HepG2 (cell line): ENCODE data around the gene PET117. TPM values are rescaled to one million over a fixed set of nuclear protein-coding genes. Genes with fewer than 3 reads are reported as not detected.

Source experiments
- CC2D1A ChIP-seq: sonication (generic); formaldehyde crosslinking; IDR thresholded peaks from 2 replicates; pipeline ENCODE4 v1.8.1; 2023; ENCODE audit warnings: mild to moderate bottlenecking, missing genetic modification reagents
- HDAC1 ChIP-seq: sonication (generic); formaldehyde crosslinking; IDR thresholded peaks from 2 replicates; pipeline ENCODE4 v1.5.1; 2020; ENCODE audit warnings: mild to moderate bottlenecking, missing genetic modification reagents
- MAFF ChIP-seq: IDR thresholded peaks from 2 replicates; pipeline ENCODE4 v1.6.1; 2011; ENCODE audit warnings: low read depth, low read length, improper control_type of control experiment
- MIXL1 ChIP-seq: IDR thresholded peaks from 2 replicates; pipeline ENCODE4 v1.6.1; 2016
- NR2F1 ChIP-seq, 2 experiments: fragments of 450-650 bp in 1 of 2; formaldehyde crosslinking in 1 of 2; IDR thresholded peaks; 2 replicates each; pipeline versions ENCODE4 v1.5.0 to v1.6.1; 2016 to 2020; ENCODE audit warnings: mild to moderate bottlenecking in 1 of 2, missing compliant biosample characterization in 1 of 2, missing genetic modification reagents in 1 of 2, moderate library complexity in 1 of 2
- PHF5A ChIP-seq: IDR thresholded peaks from one replicate; pipeline ENCODE4 v1.6.1; 2018; ENCODE audit warnings: low read depth, missing genetic modification reagents; ENCODE audit not compliant: unreplicated experiment
- RBM39 ChIP-seq: fragments of 200-400 bp; formaldehyde crosslinking; IDR thresholded peaks from one replicate; pipeline ENCODE4 v1.6.1; 2018; ENCODE audit warnings: antibody characterized with exemption, mild to moderate bottlenecking, low read depth, low read length; ENCODE audit not compliant: poor library complexity, severe bottlenecking
- REPIN1 ChIP-seq: sonication (generic); formaldehyde crosslinking; IDR thresholded peaks from 2 replicates; pipeline ENCODE4 v1.8.0; 2022; ENCODE audit warnings: missing genetic modification reagents, low read depth, mild to moderate bottlenecking, borderline replicate concordance
- SOX6 ChIP-seq, 2 experiments: fragments of 450-650 bp in 1 of 2; sonication (generic) in 1 of 2; formaldehyde crosslinking in 1 of 2; IDR thresholded peaks; 2 replicates each; pipeline versions ENCODE4 v1.4.0 to v1.6.1; 2017 to 2020; ENCODE audit warnings: antibody characterized with exemption in 1 of 2, mild to moderate bottlenecking in 1 of 2, missing genetic modification reagents in 1 of 2
- SSRP1 ChIP-seq: IDR thresholded peaks from 2 replicates; pipeline ENCODE4 v1.6.1; 2016; ENCODE audit warnings: control low read depth
- SYNCRIP ChIP-seq: fragments of 200-400 bp; formaldehyde crosslinking; IDR thresholded peaks from 2 replicates; pipeline ENCODE4 v1.6.1; 2018; ENCODE audit warnings: mild to moderate bottlenecking, low read depth, low read length; ENCODE audit not compliant: insufficient read depth
- ZNF101 ChIP-seq: sonication (generic); formaldehyde crosslinking; IDR thresholded peaks from 2 replicates; pipeline ENCODE4 v1.4.0; 2020; ENCODE audit warnings: mild to moderate bottlenecking, low read depth, missing genetic modification reagents, borderline replicate concordance
- ZNF124 ChIP-seq: sonication (generic); formaldehyde crosslinking; IDR thresholded peaks from 2 replicates; pipeline ENCODE4 v1.4.0; 2020; ENCODE audit warnings: missing genetic modification reagents
- ZNF160 ChIP-seq: sonication (generic); formaldehyde crosslinking; IDR thresholded peaks from 2 replicates; pipeline ENCODE4 v1.8.0; 2022; ENCODE audit warnings: mild to moderate bottlenecking, inconsistent platforms, missing genetic modification reagents
- ZNF451 ChIP-seq: sonication (generic); formaldehyde crosslinking; IDR thresholded peaks from 2 replicates; pipeline ENCODE4 v1.5.0; 2020; ENCODE audit warnings: mild to moderate bottlenecking, missing genetic modification reagents
- polyA plus RNA-seq, 8 experiments: library from polyadenylated mRNA; depleted of rRNA in 3 of 8; stranded (reverse) in 7 of 8; unstranded in 1 of 8; fragments of >200 nt; fragmentation: Illumina TruSeq in 4 of 8; extraction: Trizol in 4 of 8; gene quantifications; 2 replicates each; pipeline versions ENCODE4 v1.2.1 to v1.2.3, GENCODE V29; 2011 to 2016; ENCODE audit warnings: low read depth in 4 of 8, missing spikeins in 1 of 8, mixed read lengths in 1 of 8; ENCODE audit not compliant: insufficient read depth in 1 of 8
- total RNA-seq, 5 experiments: library from RNA; depleted of rRNA; stranded (reverse); fragments of >200 nt; fragmentation: Illumina TruSeq; extraction: Trizol; gene quantifications; 2 replicates each; pipeline ENCODE4 v1.2.3, GENCODE V29; 2016; ENCODE audit warnings: low read depth in 1 of 5
- TF ChIP-seq, protein P1 (sequence below): fragments of 450-650 bp; IDR thresholded peaks from 2 replicates; pipeline ENCODE4 v1.6.1; 2017; ENCODE audit warnings: mild to moderate bottlenecking
- TF ChIP-seq, protein P2 (sequence below): sonication (generic); formaldehyde crosslinking; conservative IDR thresholded peaks from 2 replicates; pipeline ENCODE4 v1.5.0; 2020; ENCODE audit warnings: missing genetic modification reagents
- TF ChIP-seq, protein P3 (sequence below): sonication (generic); formaldehyde crosslinking; IDR thresholded peaks from 2 replicates; pipeline ENCODE4 v1.8.1; 2023; ENCODE audit warnings: mild to moderate bottlenecking, missing genetic modification reagents, borderline replicate concordance
- TF ChIP-seq, protein P4 (sequence below): sonication (generic); formaldehyde crosslinking; IDR thresholded peaks from 2 replicates; pipeline ENCODE4 v1.5.0; 2020; ENCODE audit warnings: mild to moderate bottlenecking, missing genetic modification reagents
- TF ChIP-seq, protein P5 (sequence below): sonication (generic); formaldehyde crosslinking; IDR thresholded peaks from 2 replicates; pipeline ENCODE4 v1.4.0; 2020; ENCODE audit warnings: mild to moderate bottlenecking, low read depth, missing genetic modification reagents

The PET117 gene
- total and polyA plus RNA-seq, 2 of the 13 experiments (the other 11 are each of a cell fraction or from before 2014, with no cell fraction given): 22.2 to 48.2 TPM

DNA sequence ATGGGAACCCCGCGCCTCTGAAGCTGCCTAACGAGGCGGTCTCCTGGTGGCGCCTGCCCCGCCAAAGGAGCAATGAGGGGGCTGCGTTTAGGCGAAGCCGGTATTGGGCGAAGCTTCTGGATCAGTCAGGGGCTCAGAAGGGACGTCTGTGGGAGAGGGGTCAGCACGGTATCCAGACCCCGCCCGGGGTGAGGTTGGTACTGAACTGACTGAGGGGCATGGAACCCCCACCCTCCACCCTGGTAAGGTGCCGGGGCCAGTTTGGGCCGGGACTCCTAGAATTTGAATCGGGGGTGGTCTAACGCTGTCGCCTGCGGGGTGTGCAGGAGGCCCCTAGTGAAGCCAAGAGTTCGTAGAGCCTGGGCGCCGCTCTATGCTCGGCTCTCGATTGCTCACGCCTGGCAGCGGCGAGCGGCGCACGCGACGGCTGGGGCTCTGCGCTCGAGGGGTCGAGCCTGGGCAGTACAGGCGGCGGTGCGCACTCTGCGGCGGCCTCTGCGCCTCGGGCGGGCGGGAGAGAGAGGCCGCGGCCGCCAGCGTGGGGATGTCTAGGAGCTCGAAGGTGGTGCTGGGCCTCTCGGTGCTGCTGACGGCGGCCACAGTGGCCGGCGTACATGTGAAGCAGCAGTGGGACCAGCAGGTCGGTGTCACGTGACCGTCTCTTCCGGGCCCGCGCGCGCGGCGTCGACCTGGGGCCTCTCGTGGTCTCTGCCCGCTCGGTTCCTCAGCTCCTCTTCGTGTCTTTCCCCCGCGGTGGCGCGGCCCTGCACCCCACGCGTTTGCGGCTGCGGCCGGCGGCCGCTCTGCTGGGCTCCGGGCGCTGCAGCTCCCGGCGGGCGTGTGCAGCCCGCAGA, at the start of gene PET117, which contains the start of gene KAT14 (continued):
- TF ChIP-seq, protein P1, sequence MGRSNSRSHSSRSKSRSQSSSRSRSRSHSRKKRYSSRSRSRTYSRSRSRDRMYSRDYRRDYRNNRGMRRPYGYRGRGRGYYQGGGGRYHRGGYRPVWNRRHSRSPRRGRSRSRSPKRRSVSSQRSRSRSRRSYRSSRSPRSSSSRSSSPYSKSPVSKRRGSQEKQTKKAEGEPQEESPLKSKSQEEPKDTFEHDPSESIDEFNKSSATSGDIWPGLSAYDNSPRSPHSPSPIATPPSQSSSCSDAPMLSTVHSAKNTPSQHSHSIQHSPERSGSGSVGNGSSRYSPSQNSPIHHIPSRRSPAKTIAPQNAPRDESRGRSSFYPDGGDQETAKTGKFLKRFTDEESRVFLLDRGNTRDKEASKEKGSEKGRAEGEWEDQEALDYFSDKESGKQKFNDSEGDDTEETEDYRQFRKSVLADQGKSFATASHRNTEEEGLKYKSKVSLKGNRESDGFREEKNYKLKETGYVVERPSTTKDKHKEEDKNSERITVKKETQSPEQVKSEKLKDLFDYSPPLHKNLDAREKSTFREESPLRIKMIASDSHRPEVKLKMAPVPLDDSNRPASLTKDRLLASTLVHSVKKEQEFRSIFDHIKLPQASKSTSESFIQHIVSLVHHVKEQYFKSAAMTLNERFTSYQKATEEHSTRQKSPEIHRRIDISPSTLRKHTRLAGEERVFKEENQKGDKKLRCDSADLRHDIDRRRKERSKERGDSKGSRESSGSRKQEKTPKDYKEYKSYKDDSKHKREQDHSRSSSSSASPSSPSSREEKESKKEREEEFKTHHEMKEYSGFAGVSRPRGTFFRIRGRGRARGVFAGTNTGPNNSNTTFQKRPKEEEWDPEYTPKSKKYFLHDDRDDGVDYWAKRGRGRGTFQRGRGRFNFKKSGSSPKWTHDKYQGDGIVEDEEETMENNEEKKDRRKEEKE: no peak
- TF ChIP-seq REPIN1: peak; percentile 97
- peak; percentile 98 for TF ChIP-seq RBM39
- TF ChIP-seq, protein P2, sequence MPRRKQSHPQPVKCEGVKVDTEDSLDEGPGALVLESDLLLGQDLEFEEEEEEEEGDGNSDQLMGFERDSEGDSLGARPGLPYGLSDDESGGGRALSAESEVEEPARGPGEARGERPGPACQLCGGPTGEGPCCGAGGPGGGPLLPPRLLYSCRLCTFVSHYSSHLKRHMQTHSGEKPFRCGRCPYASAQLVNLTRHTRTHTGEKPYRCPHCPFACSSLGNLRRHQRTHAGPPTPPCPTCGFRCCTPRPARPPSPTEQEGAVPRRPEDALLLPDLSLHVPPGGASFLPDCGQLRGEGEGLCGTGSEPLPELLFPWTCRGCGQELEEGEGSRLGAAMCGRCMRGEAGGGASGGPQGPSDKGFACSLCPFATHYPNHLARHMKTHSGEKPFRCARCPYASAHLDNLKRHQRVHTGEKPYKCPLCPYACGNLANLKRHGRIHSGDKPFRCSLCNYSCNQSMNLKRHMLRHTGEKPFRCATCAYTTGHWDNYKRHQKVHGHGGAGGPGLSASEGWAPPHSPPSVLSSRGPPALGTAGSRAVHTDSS: peak; percentile 50; the same call in 1 of the 2 replicates
- no peak for TF ChIP-seq SSRP1
- TF ChIP-seq, protein P3, sequence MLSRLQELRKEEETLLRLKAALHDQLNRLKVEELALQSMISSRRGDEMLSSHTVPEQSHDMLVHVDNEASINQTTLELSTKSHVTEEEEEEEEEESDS: peak; percentile 46; the same call in 1 of the 2 replicates
- peak; percentile 90 for TF ChIP-seq HDAC1 (CRISPR knock-in tag)
- peak; percentile 89; the same call in 1 of the 2 replicates for TF ChIP-seq ZNF124
- TF ChIP-seq SYNCRIP: no peak
- TF ChIP-seq NR2F1 (CRISPR knock-in tag; IDR thresholded peaks at IDR 0.05): no peak
- TF ChIP-seq PHF5A (CRISPR knock-in tag): peak; percentile 94
- TF ChIP-seq ZNF101: peak; percentile 91; the same call in 1 of the 2 replicates
- TF ChIP-seq, protein P4, sequence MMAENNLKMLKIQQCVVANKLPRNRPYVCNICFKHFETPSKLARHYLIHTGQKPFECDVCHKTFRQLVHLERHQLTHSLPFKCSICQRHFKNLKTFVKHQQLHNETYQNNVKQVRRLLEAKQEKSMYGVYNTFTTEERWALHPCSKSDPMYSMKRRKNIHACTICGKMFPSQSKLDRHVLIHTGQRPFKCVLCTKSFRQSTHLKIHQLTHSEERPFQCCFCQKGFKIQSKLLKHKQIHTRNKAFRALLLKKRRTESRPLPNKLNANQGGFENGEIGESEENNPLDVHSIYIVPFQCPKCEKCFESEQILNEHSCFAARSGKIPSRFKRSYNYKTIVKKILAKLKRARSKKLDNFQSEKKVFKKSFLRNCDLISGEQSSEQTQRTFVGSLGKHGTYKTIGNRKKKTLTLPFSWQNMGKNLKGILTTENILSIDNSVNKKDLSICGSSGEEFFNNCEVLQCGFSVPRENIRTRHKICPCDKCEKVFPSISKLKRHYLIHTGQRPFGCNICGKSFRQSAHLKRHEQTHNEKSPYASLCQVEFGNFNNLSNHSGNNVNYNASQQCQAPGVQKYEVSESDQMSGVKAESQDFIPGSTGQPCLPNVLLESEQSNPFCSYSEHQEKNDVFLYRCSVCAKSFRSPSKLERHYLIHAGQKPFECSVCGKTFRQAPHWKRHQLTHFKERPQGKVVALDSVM (CRISPR knock-in tag): peak; percentile 89
- peak; percentile 98 for TF ChIP-seq ZNF160 (CRISPR knock-in tag)
- no peak for TF ChIP-seq SOX6 (IDR thresholded peaks at IDR 0.05)
- peak; percentile 78 for TF ChIP-seq SOX6 (CRISPR knock-in tag; IDR thresholded peaks at IDR 0.05)
- TF ChIP-seq, protein P5, sequence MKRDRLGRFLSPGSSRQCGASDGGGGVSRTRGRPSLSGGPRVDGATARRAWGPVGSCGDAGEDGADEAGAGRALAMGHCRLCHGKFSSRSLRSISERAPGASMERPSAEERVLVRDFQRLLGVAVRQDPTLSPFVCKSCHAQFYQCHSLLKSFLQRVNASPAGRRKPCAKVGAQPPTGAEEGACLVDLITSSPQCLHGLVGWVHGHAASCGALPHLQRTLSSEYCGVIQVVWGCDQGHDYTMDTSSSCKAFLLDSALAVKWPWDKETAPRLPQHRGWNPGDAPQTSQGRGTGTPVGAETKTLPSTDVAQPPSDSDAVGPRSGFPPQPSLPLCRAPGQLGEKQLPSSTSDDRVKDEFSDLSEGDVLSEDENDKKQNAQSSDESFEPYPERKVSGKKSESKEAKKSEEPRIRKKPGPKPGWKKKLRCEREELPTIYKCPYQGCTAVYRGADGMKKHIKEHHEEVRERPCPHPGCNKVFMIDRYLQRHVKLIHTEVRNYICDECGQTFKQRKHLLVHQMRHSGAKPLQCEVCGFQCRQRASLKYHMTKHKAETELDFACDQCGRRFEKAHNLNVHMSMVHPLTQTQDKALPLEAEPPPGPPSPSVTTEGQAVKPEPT (CRISPR knock-in tag): peak; percentile 95
- TF ChIP-seq MIXL1 (CRISPR knock-in tag): peak; percentile 62; the same call in 1 of the 2 replicates
- TF ChIP-seq ZNF451 (CRISPR knock-in tag): peak; percentile 99
- TF ChIP-seq CC2D1A (CRISPR knock-in tag): peak; percentile 72
- peak; percentile 21; the same call in 1 of the 2 replicates for TF ChIP-seq MAFF
